Fibroblast of lung (primary cell): Measurements from ENCODE around the gene NTRK2.

Experiments
- CTCF ChIP-seq, 2 donors: IDR thresholded peaks in 1 of 2; conservative IDR thresholded peaks in 1 of 2; 1 replicate in 1 of 2; 2 replicates in 1 of 2; pipeline ENCODE4 v1.5.1; 2011 to 2012; ENCODE audit warnings: low read length in 2 of 2, control low read depth in 1 of 2, inconsistent platforms in 1 of 2, low read depth in 1 of 2, mild to moderate bottlenecking in 1 of 2
- EZH2 ChIP-seq: IDR thresholded peaks from 2 replicates; pipeline ENCODE4 v1.5.1; 2012; ENCODE audit warnings: low read length, control low read depth, mild to moderate bottlenecking; ENCODE audit errors: missing control alignments

- TF ChIP-seq CTCF (conservative IDR thresholded peaks at IDR 0.05 in 1 of 2, IDR thresholded peaks at IDR 0.05 in 1 of 2; ENCODE audit: low read depth in 1 of 2, low read length in 2 of 2), result no peak
- TF ChIP-seq EZH2, result no peak
Observed at GRCh38 chr9:84834426-84834825, 164.9 kb downstream of the NTRK2 start.
